K562 (cell line): Measurements from ENCODE around the gene PCDH9. TPM values are rescaled to one million over a fixed set of nuclear protein-coding genes. Genes with fewer than 3 reads are reported as not detected.

Experiments
- CEBPZ ChIP-seq: fragments of 150-350 bp; IDR thresholded peaks from 2 replicates; pipeline ENCODE4 v1.6.1; 2014; ENCODE audit warnings: low read depth, mild to moderate bottlenecking, low read length, borderline replicate concordance
- ELK3 ChIP-seq: fragments of 450-650 bp; formaldehyde crosslinking; IDR thresholded peaks from 2 replicates; pipeline ENCODE4 v1.4.0; 2020; ENCODE audit warnings: mild to moderate bottlenecking
- HCFC1 ChIP-seq: IDR thresholded peaks from 2 replicates; pipeline ENCODE4 v1.6.1; 2012; ENCODE audit warnings: low read depth, low read length, improper control_type of control experiment
- L3MBTL2 ChIP-seq: fragments of 450-650 bp; IDR thresholded peaks from 2 replicates; pipeline ENCODE4 v1.6.1; 2016; ENCODE audit warnings: mild to moderate bottlenecking, moderate library complexity
- NCOA4 ChIP-seq: fragments of 450-650 bp; IDR thresholded peaks from 2 replicates; pipeline ENCODE4 v1.6.1; 2018; ENCODE audit warnings: mild to moderate bottlenecking; ENCODE audit not compliant: partially characterized antibody
- NELFE ChIP-seq: IDR thresholded peaks from 2 replicates; pipeline ENCODE4 v1.6.1; 2011; ENCODE audit warnings: mild to moderate bottlenecking; ENCODE audit not compliant: insufficient read depth, insufficient read length
- NRF1 ChIP-seq, 2 experiments: fragments of 450-650 bp; IDR thresholded peaks in 1 of 2; conservative IDR thresholded peaks in 1 of 2; 2 replicates each; pipeline ENCODE4 v1.6.1; 2014; ENCODE audit warnings: mild to moderate bottlenecking in 2 of 2
- OTX1 ChIP-seq: fragments of 450-650 bp; formaldehyde crosslinking; IDR thresholded peaks from 2 replicates; pipeline ENCODE4 v1.4.0; 2022; ENCODE audit warnings: mild to moderate bottlenecking
- PKNOX1 ChIP-seq: fragments of 450-650 bp; IDR thresholded peaks from 2 replicates; pipeline ENCODE4 v1.6.1; 2016
- POLR2B ChIP-seq: fragments of 450-650 bp; IDR thresholded peaks from 2 replicates; pipeline ENCODE4 v1.6.1; 2018; ENCODE audit warnings: low read depth; ENCODE audit not compliant: partially characterized antibody
- POLR3A ChIP-seq: IDR thresholded peaks from 2 replicates; pipeline ENCODE4 v1.6.1; 2011; ENCODE audit warnings: borderline replicate concordance, mild to moderate bottlenecking, moderate library complexity; ENCODE audit not compliant: insufficient read length, insufficient read depth; ENCODE audit errors: extremely low read depth
- RBM14 ChIP-seq: fragments of 200-400 bp; formaldehyde crosslinking; IDR thresholded peaks from 2 replicates; pipeline ENCODE4 v1.6.1; 2018; ENCODE audit warnings: low read depth, mild to moderate bottlenecking, low read length, moderate library complexity, borderline replicate concordance; ENCODE audit not compliant: insufficient read depth
- SLC30A9 ChIP-seq: fragments of 250-450 bp; sonication (Bioruptor Pico); IDR thresholded peaks from 2 replicates; pipeline ENCODE4 v1.8.0; 2022; ENCODE audit warnings: mild to moderate bottlenecking, moderate library complexity
- SMAD4 ChIP-seq: fragments of 250-450 bp; sonication (Bioruptor Pico); conservative IDR thresholded peaks from 2 replicates; pipeline ENCODE4 v1.8.0; 2021; ENCODE audit warnings: inconsistent platforms, mild to moderate bottlenecking, moderate library complexity
- SPI1 ChIP-seq: IDR thresholded peaks from 2 replicates; pipeline ENCODE4 v1.6.1; 2011; ENCODE audit warnings: low read depth, low read length, control low read depth, borderline replicate concordance
- SRSF9 ChIP-seq: fragments of 200-400 bp; formaldehyde crosslinking; IDR thresholded peaks from 2 replicates; pipeline ENCODE4 v1.6.1; 2017; ENCODE audit warnings: low read depth, low read length, borderline replicate concordance
- TAL1 ChIP-seq: fragments of 450-650 bp; IDR thresholded peaks from 2 replicates; pipeline ENCODE4 v1.6.1; 2016; ENCODE audit warnings: mild to moderate bottlenecking
- XRCC4 ChIP-seq: IDR thresholded peaks from one replicate; pipeline ENCODE4 v1.6.1; 2011; ENCODE audit not compliant: insufficient read depth, insufficient read length; ENCODE audit errors: extremely low read depth
- ZBTB7A ChIP-seq: IDR thresholded peaks from 2 replicates; pipeline ENCODE4 v1.6.1; 2011; ENCODE audit warnings: low read depth, mild to moderate bottlenecking, low read length, moderate library complexity, borderline replicate concordance; ENCODE audit not compliant: control insufficient read depth
- ZFP1 ChIP-seq: fragments of 450-650 bp; formaldehyde crosslinking; IDR thresholded peaks from 2 replicates; pipeline ENCODE4 v1.4.0; 2020; ENCODE audit warnings: mild to moderate bottlenecking, mixed read lengths
- ZNF133 ChIP-seq: fragments of 250-450 bp; sonication (Bioruptor Pico); IDR thresholded peaks from 2 replicates; pipeline ENCODE4 v1.4.0; 2020; ENCODE audit warnings: mild to moderate bottlenecking
- ZNF274 ChIP-seq: IDR thresholded peaks from 2 replicates; pipeline ENCODE4 v1.6.1; 2011; ENCODE audit warnings: low read depth, mild to moderate bottlenecking, low read length, moderate library complexity, borderline replicate concordance
- ZNF280B ChIP-seq: fragments of 250-450 bp; sonication (Bioruptor Pico); IDR thresholded peaks from 2 replicates; pipeline ENCODE4 v1.5.1; 2021; ENCODE audit warnings: mild to moderate bottlenecking
- ZNF764 ChIP-seq: fragments of 250-450 bp; sonication (Bioruptor Pico); IDR thresholded peaks from 2 replicates; pipeline ENCODE4 v1.4.0; 2020; ENCODE audit warnings: low read depth, mild to moderate bottlenecking, moderate library complexity
- polyA plus RNA-seq, 8 experiments: library from polyadenylated mRNA; depleted of rRNA in 4 of 8; stranded (reverse) in 5 of 8; unstranded in 3 of 8; fragments of >200 nt; fragmentation: Nextera tagmentation in 2 of 8; fragmentation: Illumina TruSeq in 1 of 8; extraction: Ambion mirVana in 2 of 8; extraction: Trizol in 1 of 8; gene quantifications; 2 replicates each; pipeline versions ENCODE4 v1.2.1 to v1.2.3, GENCODE V29; 2011 to 2014; ENCODE audit warnings: inconsistent platforms in 1 of 8, missing spikeins in 1 of 8
- total RNA-seq, 7 experiments: library from RNA; depleted of rRNA in 6 of 7; stranded (reverse); fragments of >200 nt in 6 of 7; fragmentation: Illumina TruSeq in 2 of 7; extraction: Trizol in 2 of 7; gene quantifications; 2 replicates each; pipeline versions ENCODE4 v1.2.1 to v1.2.3, GENCODE V29; 2011 to 2021; ENCODE audit warnings: low replicate concordance in 1 of 7

The PCDH9 gene
- total and polyA plus RNA-seq, 9 of the 15 experiments (the other 6 are each of a cell fraction or from before 2014, with no cell fraction given) = 1.1 to 6.7 (median 4.9) TPM

GRCh38 chr13:67136157-67136556, 94.0 kb downstream of the PCDH9 start (continued):
- no peak for TF ChIP-seq CEBPZ
- TF ChIP-seq L3MBTL2 = no peak
- TF ChIP-seq TAL1 = 0 out of 2 replicates have a peak, but pooled peaks have one; percentile 5
- TF ChIP-seq PKNOX1 = no peak
- no peak for TF ChIP-seq POLR3A
- no peak for TF ChIP-seq HCFC1
- TF ChIP-seq ZFP1 = no peak
- no peak for TF ChIP-seq NELFE
- TF ChIP-seq ELK3 (CRISPR knock-in tag) = no peak
- no peak for TF ChIP-seq NCOA4
- no peak for TF ChIP-seq SRSF9
- TF ChIP-seq ZNF274 = no peak
- TF ChIP-seq ZBTB7A = no peak
- TF ChIP-seq RBM14 = no peak
- no peak for TF ChIP-seq ZNF280B
- no peak for TF ChIP-seq XRCC4
- TF ChIP-seq OTX1 (CRISPR knock-in tag) = no peak
- TF ChIP-seq SPI1 = no peak
- no peak for TF ChIP-seq POLR2B
- no peak for TF ChIP-seq ZNF133 (CRISPR knock-in tag)
- TF ChIP-seq ZNF764 (CRISPR knock-in tag) = no peak
- peak; percentile 74 for TF ChIP-seq SMAD4 (CRISPR knock-in tag)
- TF ChIP-seq NRF1 (conservative IDR thresholded peaks at IDR 0.05 in 1 of 2, IDR thresholded peaks at IDR 0.05 in 1 of 2) = peak; percentile 35 to 38; a peak in 3 of 4 replicates
- TF ChIP-seq SLC30A9 (CRISPR knock-in tag) = no peak
